ENCODE data around the gene TMEM213. TPM values are rescaled to one million over a fixed set of nuclear protein-coding genes. Genes with fewer than 3 reads are reported as not detected.

The TMEM213 gene
- total RNA-seq, 8 experiments from 2014 or later, result 0.09 to 0.71 (median 0.20) TPM; not detected in 2

- no peak for ATAC-seq (replicated peaks in 6 of 8)
- WGBS, 10 experiments, result 80 to 100% (median 91%) methylated on average over 1 to 5 of the region's 5 CpGs
- H3K27ac ChIP-seq, result no peak overlapping the region
- H3K4me3 ChIP-seq, result no peak overlapping the region
- H3K4me1 ChIP-seq (replicated peaks in 1 of 2), result no peaks in the 10 kb centered on the region
- in situ Hi-C loops (cut with MboI; ENCODE audit: low pct_unique_long_range_greater_than_20kb in 2 of 9, low sequenced_read_pairs in 9 of 9, unreplicated experiment in 9 of 9), result no loop called here
Measured at GRCh38 chr7:138854115-138854645, 56.4 kb downstream of the TMEM213 start.

- no peak overlapping the region for H3K4me3 ChIP-seq
- in situ Hi-C loops (cut with MboI; ENCODE audit: low pct_unique_long_range_greater_than_20kb in 2 of 9, low sequenced_read_pairs in 9 of 9, unreplicated experiment in 9 of 9), result no loop called here
Measured at GRCh38 chr7:138857728-138858127, 59.9 kb downstream of the TMEM213 start.

GRCh38 chr7:138861051-138861450 lies 63.3 kb downstream of the TMEM213 start:
- 77 to 100% (median 95%) methylated on average over 2 to 10 of the region's 16 CpGs; no CpG with 5 or more reads in 4 of the 10 experiments for WGBS, 10 experiments
- Histone ChIP-seq H3K27ac (no peak overlapping the region), H3K4me3 (no peak overlapping the region), H3K4me1 (replicated peaks in 1 of 2) (no peaks in the 10 kb centered on the region)
- in situ Hi-C loops (cut with MboI; ENCODE audit: low pct_unique_long_range_greater_than_20kb in 2 of 9, low sequenced_read_pairs in 9 of 9, unreplicated experiment in 9 of 9), result no loop called here
- ATAC-seq (replicated peaks in 6 of 8), result no peak

More at GRCh38 chr7:138857728-138858127, 59.9 kb downstream of the TMEM213 start:
- no peak for ATAC-seq (replicated peaks in 6 of 8)
- H3K27ac ChIP-seq, result no peak overlapping the region
- no peaks in the 10 kb centered on the region for H3K4me1 ChIP-seq (replicated peaks in 1 of 2)

GRCh38 chr7:138863931-138864330 lies 66.1 kb downstream of the TMEM213 start:
- in situ Hi-C loops (cut with MboI; ENCODE audit: low pct_unique_long_range_greater_than_20kb in 2 of 9, low sequenced_read_pairs in 9 of 9, unreplicated experiment in 9 of 9), result no loop called here
- Histone ChIP-seq H3K27ac (no peak overlapping the region), H3K4me1 (replicated peaks in 1 of 2) (no peaks in the 10 kb centered on the region), H3K4me3 (no peak overlapping the region)
- no peak for ATAC-seq (replicated peaks in 6 of 8)
- WGBS, 10 experiments, result 81 to 100% (median 93%) methylated on average over 1 to 8 of the region's 9 CpGs; no CpG with 5 or more reads in 2 of the 10 experiments

GRCh38 chr7:138864667-138865066 lies 66.9 kb downstream of the TMEM213 start:
- ATAC-seq (replicated peaks in 6 of 8), result peak in 2 of 8 experiments; percentile 92 to 94
- WGBS, 10 experiments, result 30 to 100% (median 88%) methylated on average over 1 to 3 of the region's 3 CpGs; no CpG with 5 or more reads in 3 of the 10 experiments
- Histone ChIP-seq H3K27ac (no peak overlapping the region), H3K4me1 (replicated peaks in 1 of 2) (no peaks in the 10 kb centered on the region), H3K4me3 (no peak overlapping the region)
- in situ Hi-C loops (cut with MboI; ENCODE audit: low pct_unique_long_range_greater_than_20kb in 2 of 9, low sequenced_read_pairs in 9 of 9, unreplicated experiment in 9 of 9), result no loop called here

GRCh38 chr7:138865843-138866242 lies 68.0 kb downstream of the TMEM213 start:
- 81 to 100% (median 94%) methylated on average over 1 to 3 of the region's 4 CpGs; no CpG with 5 or more reads in 3 of the 10 experiments for WGBS, 10 experiments
- H3K4me3 ChIP-seq, result no peak overlapping the region
- no peak overlapping the region for H3K27ac ChIP-seq
- in situ Hi-C loops (cut with MboI; ENCODE audit: low pct_unique_long_range_greater_than_20kb in 2 of 9, low sequenced_read_pairs in 9 of 9, unreplicated experiment in 9 of 9), result no loop called here
- ATAC-seq (replicated peaks in 6 of 8), result no peak
- no peaks in the 10 kb centered on the region for H3K4me1 ChIP-seq (replicated peaks in 1 of 2)

GRCh38 chr7:138866353-138866752 lies 68.6 kb downstream of the TMEM213 start:
- WGBS, 10 experiments, result 70 to 98% (median 93%) methylated on average over 2 to 8 of the region's 9 CpGs
- in situ Hi-C loops (cut with MboI; ENCODE audit: low pct_unique_long_range_greater_than_20kb in 2 of 9, low sequenced_read_pairs in 9 of 9, unreplicated experiment in 9 of 9), result no loop called here
- H3K4me1 ChIP-seq (replicated peaks in 1 of 2), result no peaks in the 10 kb centered on the region
- H3K27ac ChIP-seq, result no peak overlapping the region
- no peak for ATAC-seq (replicated peaks in 6 of 8)
- no peak overlapping the region for H3K4me3 ChIP-seq

GRCh38 chr7:138867744-138868143 lies 70.0 kb downstream of the TMEM213 start:
- ATAC-seq (replicated peaks in 6 of 8), result no peak
- H3K4me3 ChIP-seq, result no peak overlapping the region
- H3K27ac ChIP-seq, result no peak overlapping the region
- H3K4me1 ChIP-seq (replicated peaks in 1 of 2), result no peaks in the 10 kb centered on the region
- WGBS, 10 experiments, result 80 to 100% (median 100%) methylated on average over 1 to 7 of the region's 19 CpGs; no CpG with 5 or more reads in 4 of the 10 experiments
- in situ Hi-C loops (cut with MboI; ENCODE audit: low pct_unique_long_range_greater_than_20kb in 2 of 9, low sequenced_read_pairs in 9 of 9, unreplicated experiment in 9 of 9), result no loop called here

- ATAC-seq (replicated peaks in 6 of 8), result no peak
- no peak overlapping the region for H3K27ac ChIP-seq
- in situ Hi-C loops (cut with MboI; ENCODE audit: low pct_unique_long_range_greater_than_20kb in 2 of 9, low sequenced_read_pairs in 9 of 9, unreplicated experiment in 9 of 9), result no loop called here
- no peak overlapping the region for H3K4me3 ChIP-seq
- no peaks in the 10 kb centered on the region for H3K4me1 ChIP-seq (replicated peaks in 1 of 2)
- WGBS, 10 experiments, result 83 to 100% (median 98%) methylated on average over 1 to 13 of the region's 14 CpGs; no CpG with 5 or more reads in 3 of the 10 experiments
Measured at GRCh38 chr7:138868711-138869110, 70.9 kb downstream of the TMEM213 start.

- no peak overlapping the region for H3K4me3 ChIP-seq
- ATAC-seq (replicated peaks in 6 of 8), result no peak
Measured at GRCh38 chr7:138869353-138869752, 71.6 kb downstream of the TMEM213 start.

GRCh38 chr7:138871065-138871813 lies 73.4 kb downstream of the TMEM213 start:
- Histone ChIP-seq H3K27ac (no peak overlapping the region), H3K4me1 (replicated peaks in 1 of 2) (no peaks in the 10 kb centered on the region), H3K4me3 (no peak overlapping the region)
- in situ Hi-C loops (cut with MboI; ENCODE audit: low pct_unique_long_range_greater_than_20kb in 2 of 9, low sequenced_read_pairs in 9 of 9, unreplicated experiment in 9 of 9), result no loop called here
- no peak for ATAC-seq (replicated peaks in 6 of 8)
- WGBS, 10 experiments, result 75 to 100% (median 92%) methylated on average over 1 to 19 of the region's 21 CpGs

More at GRCh38 chr7:138869353-138869752, 71.6 kb downstream of the TMEM213 start:
- Histone ChIP-seq H3K27ac (no peak overlapping the region), H3K4me1 (replicated peaks in 1 of 2) (no peaks in the 10 kb centered on the region)
- WGBS, 10 experiments, result 80 to 100% (median 96%) methylated on average over 2 to 8 of the region's 30 CpGs; no CpG with 5 or more reads in 5 of the 10 experiments
- in situ Hi-C loops (cut with MboI; ENCODE audit: low pct_unique_long_range_greater_than_20kb in 2 of 9, low sequenced_read_pairs in 9 of 9, unreplicated experiment in 9 of 9), result no loop called here

- no peak for ATAC-seq (replicated peaks in 6 of 8)
- in situ Hi-C loops (cut with MboI; ENCODE audit: low pct_unique_long_range_greater_than_20kb in 2 of 9, low sequenced_read_pairs in 9 of 9, unreplicated experiment in 9 of 9), result no loop called here
- Histone ChIP-seq H3K27ac (no peak overlapping the region), H3K4me1 (replicated peaks in 1 of 2) (no peaks in the 10 kb centered on the region), H3K4me3 (no peak overlapping the region)
- WGBS, 10 experiments, result 70 to 96% (median 91%) methylated on average over 2 to 5 of the region's 5 CpGs
Measured at GRCh38 chr7:138871814-138872090, 74.0 kb downstream of the TMEM213 start.

- H3K27ac ChIP-seq, result no peak overlapping the region
- in situ Hi-C loops (cut with MboI; ENCODE audit: low pct_unique_long_range_greater_than_20kb in 2 of 9, low sequenced_read_pairs in 9 of 9, unreplicated experiment in 9 of 9), result no loop called here
- no peak overlapping the region for H3K4me3 ChIP-seq
- 60 to 100% (median 80%) methylated on average over 1 to 4 of the region's 4 CpGs; no CpG with 5 or more reads in 1 of the 10 experiments for WGBS, 10 experiments
- ATAC-seq (replicated peaks in 6 of 8), result peak in 5 of 8 experiments; percentile 27 to 98 (median 80)
- H3K4me1 ChIP-seq (replicated peaks in 1 of 2), result no peaks in the 10 kb centered on the region
Measured at GRCh38 chr7:138872576-138872975, 74.8 kb downstream of the TMEM213 start.

Measured in motor neuron (in vitro differentiated cells).